HepG2 (cell line): ENCODE data around the gene FAAP20. TPM values are rescaled to one million over a fixed set of nuclear protein-coding genes. Genes with fewer than 3 reads are reported as not detected.
A peak's percentile ranks its signal among the peaks of the same experiment; 100 is the strongest.

Source experiments
- ELF1 ChIP-seq: sonication (generic); formaldehyde crosslinking; IDR thresholded peaks from 2 replicates; pipeline ENCODE4 v1.4.0; 2020; ENCODE audit warnings: missing genetic modification reagents
- HOXA5 ChIP-seq: sonication (generic); formaldehyde crosslinking; IDR thresholded peaks from 2 replicates; pipeline ENCODE4 v1.4.0; 2020; ENCODE audit warnings: missing genetic modification reagents
- JUND ChIP-seq: sonication (generic); formaldehyde crosslinking; IDR thresholded peaks from 2 replicates; pipeline ENCODE4 v1.8.0; 2022; ENCODE audit warnings: mild to moderate bottlenecking, missing genetic modification reagents
- KDM5B ChIP-seq: sonication (generic); formaldehyde crosslinking; IDR thresholded peaks from 2 replicates; pipeline ENCODE4 v1.4.0; 2020; ENCODE audit warnings: missing genetic modification reagents, mild to moderate bottlenecking, borderline replicate concordance
- KLF16 ChIP-seq, 2 experiments: sonication (generic) in 1 of 2; formaldehyde crosslinking in 1 of 2; IDR thresholded peaks; 2 replicates each; pipeline versions ENCODE4 v1.6.1 to v1.8.0; 2016 to 2023; ENCODE audit warnings: missing genetic modification reagents in 2 of 2, missing compliant biosample characterization in 1 of 2
- NCOA1 ChIP-seq: sonication (generic); formaldehyde crosslinking; IDR thresholded peaks from 2 replicates; pipeline ENCODE4 v1.9.0; 2021; ENCODE audit warnings: missing genetic modification reagents
- NFKB2 ChIP-seq: sonication (generic); formaldehyde crosslinking; IDR thresholded peaks from 2 replicates; pipeline ENCODE4 v1.4.0; 2020; ENCODE audit warnings: missing genetic modification reagents, borderline replicate concordance
- POGZ ChIP-seq: sonication (generic); formaldehyde crosslinking; IDR thresholded peaks from 2 replicates; pipeline ENCODE4 v1.4.0; 2020; ENCODE audit warnings: mild to moderate bottlenecking, missing genetic modification reagents
- RFXANK ChIP-seq: IDR thresholded peaks from 2 replicates; pipeline ENCODE4 v1.6.1; 2016
- RXRA ChIP-seq: sonication (generic); formaldehyde crosslinking; IDR thresholded peaks from 2 replicates; pipeline ENCODE4 v1.5.1; 2020; ENCODE audit warnings: missing genetic modification reagents
- SMAD3 ChIP-seq: sonication (generic); formaldehyde crosslinking; IDR thresholded peaks from 2 replicates; pipeline ENCODE4 v1.4.0; 2020; ENCODE audit warnings: missing genetic modification reagents
- SMARCE1 ChIP-seq: fragments of 450-650 bp; IDR thresholded peaks from 2 replicates; pipeline ENCODE4 v1.6.1; 2017; ENCODE audit warnings: borderline replicate concordance
- ZNF350 ChIP-seq: sonication (generic); formaldehyde crosslinking; IDR thresholded peaks from 2 replicates; pipeline ENCODE4 v1.4.0; 2020; ENCODE audit warnings: mild to moderate bottlenecking, low read depth, missing genetic modification reagents, borderline replicate concordance
- ZNF614 ChIP-seq: IDR thresholded peaks from 2 replicates; pipeline ENCODE4 v1.6.1; 2018; ENCODE audit warnings: missing biosample characterization, missing genetic modification reagents, inconsistent platforms, borderline replicate concordance
- ZNF709 ChIP-seq: sonication (generic); formaldehyde crosslinking; IDR thresholded peaks from 2 replicates; pipeline ENCODE4 v1.5.0; 2020; ENCODE audit warnings: mild to moderate bottlenecking, missing genetic modification reagents
- ZSCAN25 ChIP-seq: sonication (generic); formaldehyde crosslinking; IDR thresholded peaks from 2 replicates; pipeline ENCODE4 v1.8.0; 2022; ENCODE audit warnings: mild to moderate bottlenecking, missing genetic modification reagents
- polyA plus RNA-seq, 8 experiments: library from polyadenylated mRNA; depleted of rRNA in 3 of 8; stranded (reverse) in 7 of 8; unstranded in 1 of 8; fragments of >200 nt; fragmentation: Illumina TruSeq in 4 of 8; extraction: Trizol in 4 of 8; gene quantifications; 2 replicates each; pipeline versions ENCODE4 v1.2.1 to v1.2.3, GENCODE V29; 2011 to 2016; ENCODE audit warnings: low read depth in 4 of 8, missing spikeins in 1 of 8, mixed read lengths in 1 of 8; ENCODE audit not compliant: insufficient read depth in 1 of 8
- total RNA-seq, 5 experiments: library from RNA; depleted of rRNA; stranded (reverse); fragments of >200 nt; fragmentation: Illumina TruSeq; extraction: Trizol; gene quantifications; 2 replicates each; pipeline ENCODE4 v1.2.3, GENCODE V29; 2016; ENCODE audit warnings: low read depth in 1 of 5
- TF ChIP-seq, protein P1 (sequence below), 2 experiments: IDR thresholded peaks; 2 replicates each; pipeline ENCODE4 v1.6.1; 2011 to 2012; ENCODE audit warnings: low read length in 2 of 2, borderline replicate concordance in 1 of 2, low read depth in 1 of 2, mild to moderate bottlenecking in 1 of 2, moderate library complexity in 1 of 2
- TF ChIP-seq, protein P2 (sequence below), 2 experiments: fragments of 450-650 bp in 1 of 2; sonication (generic) in 1 of 2; formaldehyde crosslinking; IDR thresholded peaks; 2 replicates each; pipeline versions ENCODE4 v1.5.0 to v1.8.0; 2020 to 2022; ENCODE audit warnings: mild to moderate bottlenecking in 1 of 2, missing genetic modification reagents in 1 of 2

Gene FAAP20
- total and polyA plus RNA-seq, 2 of the 13 experiments (the other 11 are each of a cell fraction or from before 2014, with no cell fraction given) = 9.6 to 10.8 TPM

- TF ChIP-seq NFKB2 = peak; percentile 30; the same call in 1 of the 2 replicates
- TF ChIP-seq SMARCE1 = no peak
- peak; percentile 79; the same call in 1 of the 2 replicates for TF ChIP-seq HOXA5 (CRISPR knock-in tag)
- TF ChIP-seq, protein P1, sequence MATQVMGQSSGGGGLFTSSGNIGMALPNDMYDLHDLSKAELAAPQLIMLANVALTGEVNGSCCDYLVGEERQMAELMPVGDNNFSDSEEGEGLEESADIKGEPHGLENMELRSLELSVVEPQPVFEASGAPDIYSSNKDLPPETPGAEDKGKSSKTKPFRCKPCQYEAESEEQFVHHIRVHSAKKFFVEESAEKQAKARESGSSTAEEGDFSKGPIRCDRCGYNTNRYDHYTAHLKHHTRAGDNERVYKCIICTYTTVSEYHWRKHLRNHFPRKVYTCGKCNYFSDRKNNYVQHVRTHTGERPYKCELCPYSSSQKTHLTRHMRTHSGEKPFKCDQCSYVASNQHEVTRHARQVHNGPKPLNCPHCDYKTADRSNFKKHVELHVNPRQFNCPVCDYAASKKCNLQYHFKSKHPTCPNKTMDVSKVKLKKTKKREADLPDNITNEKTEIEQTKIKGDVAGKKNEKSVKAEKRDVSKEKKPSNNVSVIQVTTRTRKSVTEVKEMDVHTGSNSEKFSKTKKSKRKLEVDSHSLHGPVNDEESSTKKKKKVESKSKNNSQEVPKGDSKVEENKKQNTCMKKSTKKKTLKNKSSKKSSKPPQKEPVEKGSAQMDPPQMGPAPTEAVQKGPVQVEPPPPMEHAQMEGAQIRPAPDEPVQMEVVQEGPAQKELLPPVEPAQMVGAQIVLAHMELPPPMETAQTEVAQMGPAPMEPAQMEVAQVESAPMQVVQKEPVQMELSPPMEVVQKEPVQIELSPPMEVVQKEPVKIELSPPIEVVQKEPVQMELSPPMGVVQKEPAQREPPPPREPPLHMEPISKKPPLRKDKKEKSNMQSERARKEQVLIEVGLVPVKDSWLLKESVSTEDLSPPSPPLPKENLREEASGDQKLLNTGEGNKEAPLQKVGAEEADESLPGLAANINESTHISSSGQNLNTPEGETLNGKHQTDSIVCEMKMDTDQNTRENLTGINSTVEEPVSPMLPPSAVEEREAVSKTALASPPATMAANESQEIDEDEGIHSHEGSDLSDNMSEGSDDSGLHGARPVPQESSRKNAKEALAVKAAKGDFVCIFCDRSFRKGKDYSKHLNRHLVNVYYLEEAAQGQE (IDR thresholded peaks at IDR 0.05; ENCODE audit: borderline replicate concordance in 1 of 2, low read depth in 1 of 2, low read length in 2 of 2) = peak in 1 of 2 experiments; percentile 69; a peak in 1 of 4 replicates
- peak; percentile 89; the same call in 1 of the 2 replicates for TF ChIP-seq ZNF350 (CRISPR knock-in tag)
- peak in 1 of 2 experiments; percentile 97; a peak in 2 of 4 replicates for TF ChIP-seq KLF16 (CRISPR knock-in tag; IDR thresholded peaks at IDR 0.05)
- 0 out of 2 replicates have a peak, but pooled peaks have one; percentile 56 for TF ChIP-seq RFXANK (CRISPR knock-in tag)
- TF ChIP-seq ZNF709 (CRISPR knock-in tag) = no peak
- TF ChIP-seq, protein P2, sequence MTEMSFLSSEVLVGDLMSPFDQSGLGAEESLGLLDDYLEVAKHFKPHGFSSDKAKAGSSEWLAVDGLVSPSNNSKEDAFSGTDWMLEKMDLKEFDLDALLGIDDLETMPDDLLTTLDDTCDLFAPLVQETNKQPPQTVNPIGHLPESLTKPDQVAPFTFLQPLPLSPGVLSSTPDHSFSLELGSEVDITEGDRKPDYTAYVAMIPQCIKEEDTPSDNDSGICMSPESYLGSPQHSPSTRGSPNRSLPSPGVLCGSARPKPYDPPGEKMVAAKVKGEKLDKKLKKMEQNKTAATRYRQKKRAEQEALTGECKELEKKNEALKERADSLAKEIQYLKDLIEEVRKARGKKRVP (CRISPR knock-in tag; IDR thresholded peaks at IDR 0.05) = peak in 1 of 2 experiments; percentile 89; a peak in 2 of 4 replicates
- TF ChIP-seq ELF1 (CRISPR knock-in tag) = peak; percentile 59; the same call in 1 of the 2 replicates
- peak; percentile 74 for TF ChIP-seq SMAD3
- TF ChIP-seq ZSCAN25 (CRISPR knock-in tag) = no peak
- TF ChIP-seq RXRA (CRISPR knock-in tag) = peak; percentile 73; the same call in 1 of the 2 replicates
- 0 out of 2 replicates have a peak, but pooled peaks have one; percentile 52 for TF ChIP-seq POGZ (CRISPR knock-in tag)
- TF ChIP-seq NCOA1 = no peak
- TF ChIP-seq ZNF614 = peak; percentile 76; the same call in 1 of the 2 replicates
- TF ChIP-seq JUND (CRISPR knock-in tag) = no peak; the same call in 1 of the 2 replicates
- TF ChIP-seq KDM5B (CRISPR knock-in tag) = peak; percentile 60; the same call in 1 of the 2 replicates
These were observed 39.6 kb upstream of the FAAP20 start (continued) for GRCh38 chr1:2233997-2234761.
